Tibial artery (tissue), 4 donors: Measurements from ENCODE around the gene TIGAR.

Experiments
- DNase-seq, 2 donors: peaks; one replicate each; pipeline ENCODE4 v3.0.0-alpha.2; 2019
- H3K27ac ChIP-seq, 2 donors: fragments of 200-600 bp; sonication (generic) in 1 of 2; 1 replicate in 1 of 2; 2 replicates in 1 of 2; pipeline ENCODE4 v1.5.1; 2018 to 2019; ENCODE audit warnings: mild to moderate bottlenecking in 1 of 2
- H3K27me3 ChIP-seq, 2 donors: fragments of 200-600 bp; sonication (generic) in 1 of 2; one replicate each; pipeline versions ENCODE4 v1.5.1 to v1.6.0; 2016 to 2019
- H3K36me3 ChIP-seq, 3 donors: fragments of 200-600 bp; sonication (generic) in 2 of 3; one replicate each; pipeline ENCODE4 v1.5.1; 2016 to 2019; ENCODE audit warnings: mild to moderate bottlenecking in 2 of 3
- H3K4me1 ChIP-seq, 4 donors: fragments of 200-600 bp; sonication (generic) in 2 of 4; 1 replicate in 3 of 4; 2 replicates in 1 of 4; pipeline ENCODE4 v1.5.1; 2016 to 2019
- H3K4me3 ChIP-seq, 2 donors: fragments of 200-600 bp; sonication (generic) in 1 of 2; 1 replicate in 1 of 2; 2 replicates in 1 of 2; pipeline ENCODE4 v1.5.1; 2018 to 2019; ENCODE audit warnings: mild to moderate bottlenecking in 2 of 2
- H3K9me3 ChIP-seq, 3 donors: fragments of 200-600 bp; sonication (generic) in 1 of 3; one replicate each; pipeline ENCODE4 v1.5.1; 2016 to 2019
- intact Hi-C: fragments of 100-400 bp; cut with DNase I; formaldehyde crosslinking; loops from one replicate; pipeline ENCODE4 v1.15.0; 2023; ENCODE audit warnings: low total_unique reads
- TF ChIP-seq, protein P1 (sequence below), 2 experiments: fragments of 200-600 bp in 1 of 2; fragments of 450-650 bp in 1 of 2; IDR thresholded peaks; one replicate each; pipeline ENCODE4 v1.5.1; 2017 to 2019; ENCODE audit warnings: antibody characterized with exemption in 2 of 2, mild to moderate bottlenecking in 1 of 2, moderate library complexity in 1 of 2

Gene TIGAR

DNA sequence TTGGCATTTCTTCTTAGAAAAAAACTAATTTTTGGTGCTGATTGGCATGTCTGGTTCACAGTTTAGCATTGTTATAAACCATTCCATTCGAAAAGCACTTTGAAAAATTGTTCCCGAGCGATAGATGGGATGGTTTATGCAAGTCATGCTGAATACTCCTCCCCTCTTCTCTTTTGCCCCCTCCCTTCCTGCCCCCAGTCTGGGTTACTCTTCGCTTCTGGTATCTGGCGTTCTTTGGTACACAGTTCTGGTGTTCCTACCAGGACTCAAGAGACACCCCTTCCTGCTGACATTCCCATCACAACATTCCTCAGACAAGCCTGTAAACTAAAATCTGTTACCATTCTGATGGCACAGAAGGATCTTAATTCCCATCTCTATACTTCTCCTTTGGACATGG lies 20.1 kb upstream of the TIGAR start:
- Histone ChIP-seq H3K4me3 (no peak overlapping the region), H3K36me3 (peaks cover 15 to 67% (median 49%) of the 10 kb centered on the region in 3 donors), H3K27ac (no peak overlapping the region), H3K4me1 (no peaks in the 10 kb centered on the region), H3K9me3 (no peaks in the 10 kb centered on the region), H3K27me3 (no peaks in the 10 kb centered on the region)
- intact Hi-C loops, result loop anchor here (10.0 kb wide), 1 partner anchor 234 kb away; the partner anchor contains the start of gene RAD51AP1
- TF ChIP-seq, protein P1, sequence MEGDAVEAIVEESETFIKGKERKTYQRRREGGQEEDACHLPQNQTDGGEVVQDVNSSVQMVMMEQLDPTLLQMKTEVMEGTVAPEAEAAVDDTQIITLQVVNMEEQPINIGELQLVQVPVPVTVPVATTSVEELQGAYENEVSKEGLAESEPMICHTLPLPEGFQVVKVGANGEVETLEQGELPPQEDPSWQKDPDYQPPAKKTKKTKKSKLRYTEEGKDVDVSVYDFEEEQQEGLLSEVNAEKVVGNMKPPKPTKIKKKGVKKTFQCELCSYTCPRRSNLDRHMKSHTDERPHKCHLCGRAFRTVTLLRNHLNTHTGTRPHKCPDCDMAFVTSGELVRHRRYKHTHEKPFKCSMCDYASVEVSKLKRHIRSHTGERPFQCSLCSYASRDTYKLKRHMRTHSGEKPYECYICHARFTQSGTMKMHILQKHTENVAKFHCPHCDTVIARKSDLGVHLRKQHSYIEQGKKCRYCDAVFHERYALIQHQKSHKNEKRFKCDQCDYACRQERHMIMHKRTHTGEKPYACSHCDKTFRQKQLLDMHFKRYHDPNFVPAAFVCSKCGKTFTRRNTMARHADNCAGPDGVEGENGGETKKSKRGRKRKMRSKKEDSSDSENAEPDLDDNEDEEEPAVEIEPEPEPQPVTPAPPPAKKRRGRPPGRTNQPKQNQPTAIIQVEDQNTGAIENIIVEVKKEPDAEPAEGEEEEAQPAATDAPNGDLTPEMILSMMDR (IDR thresholded peaks at IDR 0.05), result no peak
- no peak for DNase-seq

DNA sequence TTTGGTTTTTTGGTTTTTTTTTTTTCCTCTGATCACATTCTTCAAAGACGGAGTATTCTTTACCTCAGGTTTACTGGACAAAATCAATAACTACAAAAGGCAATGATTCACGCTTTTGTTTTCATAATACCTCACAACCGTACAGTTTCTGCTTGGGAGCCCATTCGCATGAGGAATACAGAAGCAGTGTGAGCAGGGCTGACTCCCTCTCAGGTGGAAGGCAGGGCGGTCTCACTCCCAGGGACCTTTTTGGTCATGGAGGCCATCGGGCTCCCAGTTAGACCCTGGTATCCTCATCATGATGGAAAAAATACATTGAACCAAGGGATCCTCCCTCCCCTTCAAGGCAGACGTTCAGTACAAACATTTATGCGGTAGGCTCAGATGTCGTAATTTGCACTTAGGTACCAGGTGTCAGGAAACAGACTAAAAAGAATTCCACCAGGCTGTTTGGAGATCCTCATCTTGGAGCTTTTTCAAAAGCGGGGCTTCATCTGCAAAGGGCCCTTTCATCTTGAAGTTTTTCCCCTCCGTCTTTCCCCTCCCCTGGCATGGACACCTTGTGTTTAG lies 19.0 kb upstream of the TIGAR start:
- intact Hi-C loops, result loop anchor here (10.0 kb wide), 1 partner anchor 233 kb away; the partner anchor contains the start of gene RAD51AP1
- Histone ChIP-seq H3K4me3 (no peak overlapping the region), H3K27ac (no peak overlapping the region), H3K9me3 (no peaks in the 10 kb centered on the region), H3K27me3 (no peaks in the 10 kb centered on the region), H3K4me1 (no peaks in the 10 kb centered on the region), H3K36me3 (peaks cover 16 to 61% (median 49%) of the 10 kb centered on the region in 3 donors)
- TF ChIP-seq, protein P1 (IDR thresholded peaks at IDR 0.05), result no peak
- DNase-seq, result no peak

DNA sequence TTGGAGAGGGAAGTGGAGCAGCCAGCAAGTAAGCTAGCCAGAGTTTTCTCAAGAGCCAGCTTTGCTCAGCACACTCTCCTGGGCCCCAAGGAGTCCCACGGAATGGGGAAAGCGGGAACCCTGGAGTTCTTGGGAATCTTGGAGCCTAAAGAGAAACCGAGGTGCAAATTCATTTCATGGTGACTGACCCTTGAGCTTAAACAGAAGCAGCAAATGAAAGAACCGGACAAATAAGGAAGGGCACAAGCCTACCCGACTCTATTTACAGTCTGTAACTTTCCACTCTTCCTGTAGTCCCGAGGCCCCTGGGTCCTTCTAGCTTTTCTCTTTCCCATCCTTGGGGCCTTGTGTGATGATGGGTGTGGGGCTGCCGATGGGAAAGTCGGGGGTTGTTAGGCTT lies 18.1 kb upstream of the TIGAR start:
- Histone ChIP-seq H3K9me3 (no peaks in the 10 kb centered on the region), H3K27ac (no peak overlapping the region), H3K27me3 (no peaks in the 10 kb centered on the region), H3K4me1 (peaks cover 0 to 5% (median 2%) of the 10 kb centered on the region in 4 donors), H3K36me3 (peaks cover 16 to 61% (median 46%) of the 10 kb centered on the region in 3 donors), H3K4me3 (no peak overlapping the region)
- TF ChIP-seq, protein P1 (IDR thresholded peaks at IDR 0.05), result no peak
- peak in 1 of 2 donors; percentile 21 for DNase-seq
- intact Hi-C loops, result loop anchor here (10.0 kb wide), 1 partner anchor 232 kb away; the partner anchor contains the start of gene RAD51AP1

DNA sequence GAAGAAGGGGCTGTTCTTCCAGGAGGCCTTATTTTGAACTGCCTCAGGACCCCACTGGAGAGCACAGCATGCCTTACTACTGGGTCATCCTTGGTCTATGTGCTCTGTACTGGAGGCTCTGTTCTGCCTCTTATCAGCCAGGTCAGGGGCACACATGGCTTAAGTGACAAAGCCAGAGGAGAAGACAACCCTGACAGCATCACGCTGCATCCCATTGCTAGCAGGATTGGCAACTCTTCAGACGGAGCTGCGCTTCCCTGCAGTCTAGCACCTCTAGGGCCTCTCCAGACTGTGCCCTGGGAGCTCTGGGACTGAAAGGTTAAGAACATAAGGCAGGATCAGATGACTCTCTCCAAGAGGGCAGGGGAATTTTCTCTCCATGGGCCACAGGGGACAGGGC lies 17.3 kb upstream of the TIGAR start:
- Histone ChIP-seq H3K36me3 (peaks cover 16 to 55% (median 46%) of the 10 kb centered on the region in 3 donors), H3K4me1 (peaks cover 0 to 8% (median 4%) of the 10 kb centered on the region in 4 donors), H3K4me3 (no peak overlapping the region), H3K27me3 (no peaks in the 10 kb centered on the region), H3K27ac (no peak overlapping the region), H3K9me3 (no peaks in the 10 kb centered on the region)
- intact Hi-C loops, result loop anchor here (10.0 kb wide), 1 partner anchor 231 kb away; the partner anchor contains the start of gene RAD51AP1
- DNase-seq, result peak in 1 of 2 donors; percentile 39
- TF ChIP-seq, protein P1 (IDR thresholded peaks at IDR 0.05), result no peak

DNA sequence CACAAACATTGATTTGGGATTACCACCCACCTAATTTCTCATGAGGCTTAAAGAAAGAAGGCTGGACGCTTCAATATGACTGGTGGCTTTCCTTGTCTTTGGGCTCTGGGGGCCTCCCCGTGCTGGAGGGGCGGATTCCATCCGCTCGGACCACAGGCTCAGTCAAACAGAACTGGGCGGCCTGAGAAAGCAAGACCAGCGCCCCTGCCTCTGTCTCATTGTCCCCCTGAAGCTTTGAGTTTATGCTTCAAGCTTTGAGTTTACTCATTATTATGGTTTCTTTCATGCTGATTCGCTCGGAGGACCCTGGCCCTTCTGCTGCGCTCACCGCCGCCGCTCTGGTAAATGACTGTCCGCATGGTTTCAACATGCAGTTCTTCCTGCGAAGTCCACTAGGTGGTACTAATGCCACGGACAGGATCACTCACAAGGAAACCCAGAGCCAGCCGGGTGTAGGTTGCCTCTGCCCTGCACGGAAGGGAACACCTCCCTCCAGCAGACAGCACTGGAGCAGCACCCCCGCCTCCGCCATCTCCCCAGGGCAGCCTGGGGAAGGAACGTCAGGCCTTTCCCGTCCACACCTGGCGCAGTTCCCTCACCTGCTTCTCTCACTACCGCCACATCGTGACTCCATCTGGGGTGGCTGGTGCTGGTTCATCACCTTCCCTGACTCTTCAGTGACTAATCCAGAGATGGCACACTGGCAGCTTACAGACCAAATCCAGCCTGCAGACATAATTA lies 13.2 kb upstream of the TIGAR start:
- Histone ChIP-seq H3K4me1 (peaks cover 0 to 8% (median 4%) of the 10 kb centered on the region in 4 donors), H3K9me3 (no peaks in the 10 kb centered on the region), H3K27ac (no peak overlapping the region), H3K4me3 (no peak overlapping the region), H3K27me3 (no peaks in the 10 kb centered on the region), H3K36me3 (peaks cover 6 to 25% (median 16%) of the 10 kb centered on the region in 3 donors)
- DNase-seq, result peak; percentile 42 to 79
- intact Hi-C loops, result loop anchor here (10.0 kb wide), 1 partner anchor 227 kb away; the partner anchor contains the start of gene RAD51AP1
- TF ChIP-seq, protein P1 (IDR thresholded peaks at IDR 0.05), result peak; percentile 57 to 63
